GM19239 (cell line): ENCODE data around the gene SGPL1.
"Not testable (repeated sequence)": the region's sequence is repeated elsewhere in the genome, so short reads cannot be mapped to it uniquely, and the experiment has no call there.

Experiments used
- DNase-seq: peaks from one replicate; pipeline ENCODE4 v3.0.0; 2011; ENCODE audit warnings: low spot score; ENCODE audit not compliant: insufficient read length
- FAIRE-seq: peaks from 2 replicates; lab custom pipeline; 2011; peaks lifted over from hg19 to GRCh38; lab: Jason Lieb, UNC

SGPL1 gene

DNA sequence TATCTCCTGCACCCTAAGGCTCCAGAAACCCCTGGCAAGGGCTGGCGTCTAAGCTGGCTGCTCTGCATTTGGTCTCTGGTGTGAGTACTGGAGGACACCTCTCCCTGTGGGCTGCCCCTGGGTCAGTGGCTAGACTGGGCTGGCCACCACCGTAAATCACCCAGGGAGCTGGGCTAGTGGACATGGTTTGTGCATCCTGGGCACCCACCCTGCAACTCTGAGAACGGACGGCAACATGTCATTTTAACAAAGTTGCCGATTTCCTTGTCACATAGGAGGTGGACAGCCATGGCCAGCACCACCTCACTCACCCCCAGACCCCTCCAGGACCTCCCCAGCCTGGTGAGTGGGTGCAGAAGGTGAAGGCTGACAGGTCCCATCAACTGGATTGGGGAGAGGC, 99.5 kb downstream of the SGPL1 start:
- DNase-seq (no peak), FAIRE-seq (no peak)

DNA sequence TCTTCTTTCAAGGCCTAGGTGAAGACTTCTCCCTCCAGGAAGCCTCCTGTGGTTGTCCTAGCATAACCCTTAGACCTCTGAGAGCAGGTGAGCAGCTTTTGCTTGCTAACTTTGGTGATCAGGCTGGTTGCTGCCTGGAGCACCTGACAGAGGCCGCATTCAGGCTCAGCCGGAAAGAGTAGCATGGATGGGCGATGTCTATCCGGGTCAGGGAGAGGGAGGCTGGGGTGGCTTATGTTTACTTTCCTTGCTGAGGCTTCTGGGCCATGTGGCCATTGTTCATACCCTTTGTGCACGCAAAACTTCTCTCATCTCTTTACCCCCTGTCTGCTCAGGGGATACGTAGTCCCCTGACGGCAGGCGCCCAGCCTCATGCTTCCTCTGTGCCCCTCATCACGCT, 100.1 kb downstream of the SGPL1 start:
- FAIRE-seq, result no peak
- no peak for DNase-seq

DNA sequence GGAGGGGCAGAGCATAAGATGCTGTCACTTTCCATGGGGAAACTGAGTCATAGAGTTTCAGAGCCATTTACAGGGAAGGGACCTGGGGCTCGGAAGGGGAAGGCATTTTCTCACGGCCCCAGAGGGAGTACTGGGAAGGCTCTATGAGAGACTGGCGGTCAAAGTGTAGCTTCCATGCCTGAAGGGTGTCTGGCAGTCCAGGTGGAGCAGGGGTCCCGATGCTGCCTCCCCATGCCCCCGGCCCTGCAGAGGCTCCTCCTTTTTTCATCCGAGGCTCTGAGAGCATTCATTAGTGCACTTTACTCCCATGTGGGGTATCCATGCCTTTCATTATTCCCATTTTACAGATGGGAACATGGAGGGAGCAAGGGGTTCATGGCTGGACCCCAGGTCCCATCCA, 100.5 kb downstream of the SGPL1 start:
- FAIRE-seq, result no peak
- DNase-seq, result no peak

DNA sequence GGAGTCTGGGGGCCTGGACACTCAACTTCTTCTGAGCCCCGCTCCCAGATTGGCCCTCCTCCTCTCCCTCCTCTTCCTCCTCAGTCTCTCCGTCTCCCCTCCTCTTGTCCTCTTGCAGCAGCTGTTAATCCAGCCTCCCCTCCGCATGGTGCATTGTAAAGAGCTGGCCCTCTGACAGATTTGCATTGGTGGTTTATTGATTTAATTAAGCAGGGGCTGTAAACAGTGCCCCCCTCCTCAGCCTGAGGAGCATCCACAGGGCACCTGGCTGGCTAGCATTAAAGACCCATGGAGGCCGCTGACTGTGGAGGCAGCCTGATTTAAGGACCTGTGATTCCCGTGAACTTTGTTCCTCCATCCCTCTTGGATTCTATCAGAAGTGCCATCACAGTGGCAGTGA, 101.5 kb downstream of the SGPL1 start:
- no peak for DNase-seq
- FAIRE-seq, result no peak

DNA sequence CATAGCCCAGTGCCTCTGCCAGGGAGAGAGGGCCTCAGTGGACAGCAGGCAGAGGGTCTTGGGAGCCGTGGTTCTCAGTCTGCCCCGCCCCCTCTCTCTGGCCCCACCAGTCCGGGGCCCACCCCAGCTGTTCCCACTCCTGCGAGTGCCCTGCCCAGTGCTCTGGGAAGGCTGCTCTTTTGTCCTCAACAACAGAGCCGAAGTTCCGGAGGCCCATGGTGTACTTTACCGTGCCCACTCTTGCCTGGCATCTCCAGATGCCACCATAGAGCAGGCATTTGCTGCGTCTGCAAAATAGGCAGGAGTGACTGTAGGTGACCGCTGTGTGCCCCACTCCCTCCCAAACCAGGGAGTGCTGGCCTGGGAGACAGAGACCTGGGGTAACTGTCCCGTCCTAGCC, 101.9 kb downstream of the SGPL1 start:
- DNase-seq (no peak), FAIRE-seq (no peak)

DNA sequence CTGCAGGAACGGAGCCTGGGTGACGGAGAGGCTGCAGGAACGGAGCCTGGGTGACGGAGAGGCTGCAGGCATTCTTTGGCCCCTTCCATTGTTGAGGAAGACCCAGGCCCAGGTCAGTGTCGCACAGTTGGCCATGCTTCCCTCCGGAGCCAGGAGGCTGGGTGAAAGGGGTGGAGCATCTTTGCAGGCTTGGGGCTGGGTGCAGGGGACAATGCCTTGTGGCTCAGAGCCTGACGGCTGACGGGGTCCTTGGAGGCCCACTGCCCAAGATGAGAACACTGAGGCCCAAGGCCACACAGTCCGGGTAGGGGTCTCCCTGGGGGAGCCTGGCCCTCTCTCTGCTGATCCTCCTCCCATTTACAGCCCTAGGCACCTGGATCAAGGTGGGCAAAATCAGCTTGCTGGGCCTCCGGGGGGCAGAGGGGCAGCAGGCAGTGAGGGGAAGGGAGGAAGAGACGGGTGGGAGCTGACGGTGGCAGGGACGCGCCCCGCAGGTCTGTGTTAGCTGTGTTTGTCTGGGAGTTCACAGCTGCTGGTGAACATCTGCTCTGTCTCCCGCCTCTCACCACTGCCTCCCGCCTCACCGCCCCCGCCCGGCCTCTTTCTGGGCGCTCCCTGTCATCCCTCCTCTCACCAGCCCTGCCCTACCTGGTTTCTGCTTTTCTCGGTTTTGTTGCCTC, 103.2 kb downstream of the SGPL1 start:
- FAIRE-seq, result no peak
- no peak for DNase-seq

DNA sequence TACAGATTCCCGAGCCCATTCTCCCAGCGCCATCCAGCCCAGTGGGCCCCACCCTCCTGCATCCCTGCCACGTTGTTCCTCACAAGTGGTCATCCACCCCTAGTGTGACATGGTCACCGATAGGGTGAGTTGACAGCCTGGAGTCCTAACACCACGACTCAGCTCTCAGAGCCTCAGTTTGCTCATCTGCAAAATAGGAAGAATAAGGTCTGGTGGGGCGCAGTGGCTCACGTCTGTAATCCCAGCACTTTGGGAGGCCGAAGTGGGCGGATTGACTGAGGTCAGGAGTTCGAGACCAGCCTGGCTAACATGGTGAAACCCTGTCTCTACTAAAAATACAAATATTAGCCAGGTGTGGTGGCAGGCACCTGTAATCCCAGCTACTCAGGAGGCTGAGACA, 104.2 kb downstream of the SGPL1 start:
- FAIRE-seq, DNase-seq: not testable (repeated sequence)

DNA sequence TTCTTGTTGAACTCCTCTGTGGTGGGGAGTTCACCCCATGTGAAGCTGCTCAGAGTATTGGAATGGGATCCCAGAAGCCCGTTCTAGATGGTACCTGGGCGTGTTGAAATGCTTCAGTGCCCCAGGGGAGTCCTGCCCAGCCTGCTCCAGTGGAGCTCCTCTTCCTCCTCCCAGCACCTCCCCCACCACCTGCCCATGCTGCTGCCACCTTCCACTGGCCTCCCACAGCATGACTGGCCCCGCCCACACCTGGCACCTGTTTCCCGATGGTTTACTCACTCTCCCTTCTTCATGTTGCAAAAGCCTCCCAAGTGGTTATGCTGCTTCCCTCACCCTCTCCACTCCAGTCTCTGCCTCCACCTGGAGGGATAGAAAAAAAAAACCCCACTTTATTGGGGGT, 104.8 kb downstream of the SGPL1 start:
- FAIRE-seq (no peak), DNase-seq (no peak)

DNA sequence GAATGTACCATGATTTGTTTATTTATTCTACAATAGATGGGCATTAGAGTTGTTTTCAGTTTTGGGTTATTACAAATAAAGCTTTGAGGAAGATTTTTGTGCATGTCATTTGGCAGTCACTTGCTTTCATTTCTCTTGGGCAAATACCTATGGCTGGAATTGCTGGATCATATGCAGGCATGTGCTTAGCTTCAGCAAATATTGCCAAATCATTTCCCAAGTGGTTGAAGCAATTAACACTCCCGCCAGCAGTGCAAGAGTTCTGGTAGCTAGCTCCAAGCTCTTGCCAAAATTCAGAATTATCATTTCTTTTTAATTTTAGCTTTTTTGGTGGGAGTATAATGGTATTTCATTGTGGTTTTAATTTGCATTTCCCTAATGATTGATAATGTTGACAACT, 105.5 kb downstream of the SGPL1 start:
- DNase-seq, result no peak
- FAIRE-seq, result no peak

DNA sequence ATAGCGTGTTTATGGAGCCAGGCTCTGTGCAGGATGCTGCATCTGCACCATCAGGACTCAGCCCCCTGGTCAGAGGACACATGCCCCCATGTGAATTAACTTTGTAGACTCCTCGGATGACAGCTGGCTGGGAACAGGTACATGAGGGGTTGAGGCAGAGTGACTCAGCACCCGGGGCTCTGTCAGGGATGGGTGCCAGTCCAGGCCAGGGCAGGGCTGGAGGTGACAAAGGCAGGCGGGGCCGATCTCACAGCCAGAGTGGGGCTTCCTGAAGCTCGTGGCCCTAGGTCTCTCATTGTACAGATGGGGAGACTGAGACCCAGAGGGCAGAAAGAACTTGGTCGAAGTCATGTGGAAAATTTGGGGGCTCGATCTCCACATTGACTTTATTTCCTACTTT, 107.9 kb downstream of the SGPL1 start:
- FAIRE-seq, result no peak

DNA sequence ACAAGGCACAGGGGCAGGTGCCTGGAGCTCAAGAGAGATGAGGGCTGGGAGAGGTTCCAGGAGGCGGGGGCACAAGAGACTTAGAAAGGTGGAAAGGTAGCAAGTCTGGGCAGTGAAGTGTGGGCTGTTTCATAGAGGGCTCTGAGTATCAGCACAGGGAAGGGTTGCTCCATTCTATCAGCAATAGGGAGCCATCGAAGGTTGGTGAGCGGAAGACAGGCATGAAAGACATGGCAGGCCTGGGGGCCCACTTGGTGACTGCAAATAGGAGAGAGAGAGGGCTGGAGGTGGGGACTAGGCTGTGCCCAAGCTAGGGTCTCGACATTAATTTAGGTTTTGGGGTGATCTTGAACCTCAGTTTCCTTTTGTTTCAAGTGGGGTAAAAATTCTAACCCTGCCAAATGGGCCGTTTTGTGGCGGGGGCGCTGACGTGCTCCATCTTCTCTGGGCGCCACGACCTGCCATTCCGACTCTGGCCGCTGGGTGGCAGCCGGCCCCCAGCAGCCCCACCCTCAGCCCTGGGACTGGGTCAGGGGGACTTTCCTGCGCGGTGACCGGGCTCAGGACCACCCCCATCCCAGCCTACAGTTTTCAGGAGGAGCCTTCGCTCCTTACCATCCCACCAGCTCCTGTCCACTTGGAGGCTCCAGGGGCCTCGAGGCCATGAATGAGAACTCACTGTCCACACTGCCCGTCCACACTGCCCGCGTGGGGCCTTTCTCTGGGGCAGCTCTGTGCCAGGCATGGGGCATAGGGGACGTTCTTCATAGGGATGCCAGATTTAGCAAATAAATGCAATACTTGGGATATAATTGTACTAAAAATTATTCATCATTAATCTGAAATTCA, 109.9 kb downstream of the SGPL1 start:
- peak; percentile 75 for FAIRE-seq

More for the DNA sequence above, 107.9 kb downstream of the SGPL1 start:
- DNase-seq, result no peak

DNA sequence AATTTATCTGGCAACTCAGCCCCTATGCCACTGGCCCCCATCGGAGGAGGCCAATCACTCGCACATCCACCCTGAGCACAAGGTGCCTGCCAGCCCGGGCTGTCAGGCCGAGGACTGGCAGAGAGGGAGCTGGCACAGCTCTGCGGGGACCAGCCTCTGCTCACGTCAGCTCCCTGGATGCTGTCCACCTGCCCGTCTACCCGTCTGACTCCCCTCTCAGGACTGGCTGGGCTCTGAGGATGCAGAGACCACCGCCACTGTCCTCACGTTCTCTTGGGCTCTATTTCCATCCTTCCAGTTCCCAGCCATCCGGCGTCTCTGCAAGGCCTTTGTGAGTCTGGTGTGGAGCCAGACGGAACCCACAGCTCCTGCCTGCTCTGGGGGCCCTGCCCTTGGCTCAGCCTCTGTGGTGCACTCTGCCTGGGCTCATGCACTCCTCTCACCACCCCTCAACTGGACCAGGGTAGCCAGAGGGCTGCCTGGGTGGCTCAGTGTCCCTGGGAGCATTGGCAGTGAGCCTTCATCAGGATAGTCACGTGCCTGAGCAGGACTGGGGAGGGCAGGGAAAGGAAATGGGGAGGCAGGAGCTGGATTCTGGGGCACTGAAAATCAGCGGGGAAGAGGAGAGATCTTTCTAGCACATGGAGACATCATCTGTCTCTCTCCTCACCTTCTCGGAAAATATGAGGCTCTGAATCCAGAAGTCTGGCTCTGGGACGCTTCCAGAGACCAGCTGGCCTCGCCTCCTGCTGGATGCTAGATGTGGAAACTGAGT, 110.7 kb downstream of the SGPL1 start:
- no peak for DNase-seq
- FAIRE-seq, result no peak

More for the DNA sequence above, 109.9 kb downstream of the SGPL1 start:
- DNase-seq, result peak; percentile 66

DNA sequence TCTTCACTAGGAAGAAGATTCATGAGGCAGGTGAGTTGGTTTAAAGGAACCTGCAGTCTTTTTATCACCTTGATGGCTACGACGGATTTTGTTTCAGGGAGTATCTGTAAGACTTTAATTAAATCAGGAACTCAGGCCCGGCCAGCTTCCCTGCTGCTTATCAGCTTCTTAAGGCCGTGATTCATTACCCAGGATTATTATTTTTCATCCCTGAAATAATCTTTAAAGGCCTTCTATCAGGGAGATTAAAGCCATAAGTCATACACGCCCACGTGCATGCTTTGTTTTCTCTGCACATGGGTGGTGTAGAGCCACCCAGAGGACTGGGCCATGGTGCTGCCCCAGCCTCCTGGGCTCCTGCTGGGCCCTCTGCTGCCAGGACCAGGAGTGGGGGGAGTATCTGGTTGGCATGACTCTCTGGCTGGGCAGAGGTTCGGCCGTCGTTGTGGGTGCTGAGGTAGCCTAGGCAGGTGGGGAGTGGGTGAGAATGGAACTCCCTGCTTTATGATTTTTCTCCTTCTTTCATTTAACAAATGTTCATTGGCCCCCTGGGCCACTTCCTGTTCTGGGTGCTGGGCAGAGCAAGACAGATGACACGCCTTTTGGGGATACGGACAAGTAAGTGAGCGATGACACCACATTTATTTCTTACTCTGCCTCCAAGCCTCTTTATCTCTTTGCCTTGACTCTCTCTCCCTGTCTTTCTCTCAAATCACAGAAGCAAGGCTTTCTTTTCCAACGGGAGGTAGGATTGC, 111.6 kb downstream of the SGPL1 start:
- DNase-seq (no peak), FAIRE-seq (no peak)

DNA sequence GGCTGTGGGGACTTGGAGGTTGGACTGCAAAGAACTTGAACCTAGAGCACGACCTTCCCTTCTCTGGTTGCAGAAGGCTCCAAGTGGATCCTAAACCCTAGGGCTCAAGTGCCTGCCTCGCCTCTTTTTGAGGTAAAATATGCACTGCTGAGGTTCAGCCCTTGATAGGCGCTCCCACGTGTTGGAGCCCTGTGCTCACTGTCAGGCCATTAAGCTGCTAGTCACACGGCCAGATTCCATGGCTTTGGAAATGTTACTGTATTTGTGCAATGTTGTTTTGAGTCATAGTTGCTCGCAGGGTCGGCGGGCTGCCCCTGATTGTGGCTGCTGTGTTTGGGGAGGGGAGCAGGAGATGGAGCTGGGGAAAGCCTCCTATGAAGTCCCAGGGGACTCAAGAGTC, 112.4 kb downstream of the SGPL1 start:
- FAIRE-seq (no peak), DNase-seq (no peak)

DNA sequence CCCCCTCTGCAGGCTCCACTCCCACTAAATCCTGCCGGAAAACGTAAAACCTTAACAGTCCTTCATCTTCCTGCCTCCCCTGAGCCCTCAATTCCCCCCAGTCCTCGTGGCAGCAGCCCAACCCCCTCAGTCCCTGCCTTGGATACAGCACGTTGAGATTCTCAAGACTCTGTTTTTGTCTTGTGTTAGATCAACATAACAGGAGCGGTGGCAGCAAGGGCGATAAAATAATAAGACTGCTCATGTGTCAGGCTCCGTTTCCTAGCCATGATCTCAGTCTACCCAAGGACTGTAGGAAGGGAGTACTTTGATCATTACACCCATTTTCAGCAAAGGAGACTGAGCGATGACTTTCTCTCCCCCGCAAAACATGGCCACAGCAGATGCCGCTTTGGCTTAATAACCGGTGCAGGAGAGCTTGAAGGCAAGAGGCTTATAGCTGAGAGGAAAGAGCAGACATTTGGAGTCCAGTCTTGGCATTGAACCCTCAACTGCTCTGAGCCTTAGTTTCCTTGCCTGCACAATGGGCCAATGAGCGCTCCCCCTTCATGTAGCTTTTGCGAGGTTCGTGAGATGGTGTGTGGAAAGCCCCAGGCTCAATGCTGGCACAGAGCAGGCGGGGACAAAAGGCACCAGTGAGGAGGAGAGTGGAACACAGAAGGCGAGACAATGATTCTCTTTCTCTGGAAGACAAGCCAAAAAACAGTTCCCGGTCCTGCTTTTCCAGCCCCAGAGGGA, 114.7 kb downstream of the SGPL1 start:
- DNase-seq (no peak), FAIRE-seq (no peak)
